HepG2 (cell line): ENCODE results near the gene OPRL1.

Experiments used
- AFF4 ChIP-seq: sonication (generic); formaldehyde crosslinking; IDR thresholded peaks from 2 replicates; pipeline ENCODE4 v1.4.0; 2020; ENCODE audit warnings: missing genetic modification reagents
- CTCF ChIP-seq: sonication (generic); formaldehyde crosslinking; IDR thresholded peaks from 2 replicates; pipeline ENCODE4 v1.5.0; 2020; ENCODE audit warnings: mild to moderate bottlenecking, missing genetic modification reagents, moderate library complexity
- DNMT1 ChIP-seq: sonication (generic); formaldehyde crosslinking; IDR thresholded peaks from 2 replicates; pipeline ENCODE4 v1.5.1; 2020; ENCODE audit warnings: mild to moderate bottlenecking, missing genetic modification reagents
- EED ChIP-seq: sonication (generic); formaldehyde crosslinking; IDR thresholded peaks from 2 replicates; pipeline ENCODE4 v1.5.0; 2020; ENCODE audit warnings: mild to moderate bottlenecking, missing genetic modification reagents
- POLR2A ChIP-seq, 2 experiments: IDR thresholded peaks; 2 replicates each; pipeline ENCODE4 v1.6.1; 2011; ENCODE audit warnings: low read depth in 2 of 2, low read length in 2 of 2, mild to moderate bottlenecking in 1 of 2, moderate library complexity in 1 of 2; ENCODE audit not compliant: insufficient read depth in 1 of 2
- POLR2AphosphoS5 ChIP-seq: IDR thresholded peaks from 2 replicates; pipeline ENCODE4 v1.6.1; 2012; ENCODE audit warnings: low read depth, low read length
- THYN1 ChIP-seq: sonication (generic); formaldehyde crosslinking; IDR thresholded peaks from 2 replicates; pipeline ENCODE4 v1.8.1; 2023; ENCODE audit warnings: low read depth, mild to moderate bottlenecking, moderate library complexity, missing genetic modification reagents, borderline replicate concordance
- ZBTB2 ChIP-seq: sonication (generic); formaldehyde crosslinking; IDR thresholded peaks from 2 replicates; pipeline ENCODE4 v1.8.0; 2022; ENCODE audit warnings: low read depth, missing genetic modification reagents
- ZNF12 ChIP-seq: sonication (generic); formaldehyde crosslinking; IDR thresholded peaks from 2 replicates; pipeline ENCODE4 v1.5.0; 2020; ENCODE audit warnings: missing genetic modification reagents
- ZNF570 ChIP-seq: sonication (generic); formaldehyde crosslinking; IDR thresholded peaks from 2 replicates; pipeline ENCODE4 v1.4.0; 2020; ENCODE audit warnings: mild to moderate bottlenecking, missing genetic modification reagents, borderline replicate concordance
- ZXDC ChIP-seq: sonication (generic); formaldehyde crosslinking; IDR thresholded peaks from 2 replicates; pipeline ENCODE4 v1.5.0; 2020; ENCODE audit warnings: mild to moderate bottlenecking, missing genetic modification reagents

GRCh38 chr20:64069614-64070243 lies 10.2 kb upstream of the OPRL1 start:
- peak; percentile 96 for TF ChIP-seq CTCF (CRISPR knock-in tag)
- no peak for TF ChIP-seq ZNF570
- no peak for TF ChIP-seq ZBTB2 (CRISPR knock-in tag)
- no peak for TF ChIP-seq ZXDC (CRISPR knock-in tag)
- TF ChIP-seq ZNF12 (CRISPR knock-in tag), result no peak
- no peak for TF ChIP-seq AFF4 (CRISPR knock-in tag)
- 0 out of 4 replicates have a peak, but pooled peaks of 1 of the 2 experiments have one; percentile 17 for TF ChIP-seq POLR2A (IDR thresholded peaks at IDR 0.05; ENCODE audit: insufficient read depth in 1 of 2, low read depth in 2 of 2, low read length in 2 of 2)
- TF ChIP-seq POLR2AphosphoS5, result no peak
- TF ChIP-seq DNMT1, result no peak
- TF ChIP-seq EED (CRISPR knock-in tag), result no peak
- TF ChIP-seq THYN1 (CRISPR knock-in tag), result no peak
